Caki2 (cell line): ENCODE measurements around the gene FAM209A. TPM values are rescaled to one million over a fixed set of nuclear protein-coding genes. Genes with fewer than 3 reads are reported as not detected.
"Not testable (repeated sequence)": the region's sequence is repeated elsewhere in the genome, so short reads cannot be mapped to it uniquely, and the experiment has no call there.

Experiments
- DNase-seq: peaks from one replicate; pipeline ENCODE4 v3.0.0-alpha.2; 2015; ENCODE audit warnings: low read depth
- in situ Hi-C: cut with HindIII; loops from 2 replicates; pipeline ENCODE4 v1.10.0; 2016; ENCODE audit warnings: low sequenced_read_pairs, low pct_unique_long_range_greater_than_20kb, mixed read lengths
- total RNA-seq: library from RNA; depleted of rRNA; stranded (reverse); fragments of >200 nt; shearing (Covaris generic); gene quantifications from 2 replicates; pipeline ENCODE4 v1.2.3, GENCODE V29; 2014; ENCODE audit warnings: low replicate concordance; rRNA removed

FAM209A gene
- total RNA-seq, result not detected in 2 replicates

- in situ Hi-C loops, DNase-seq: not testable (repeated sequence)
These were observed at the start of gene FAM209A for GRCh38 chr20:56524444-56524843. Gene FAM209A (plus strand): TSS chr20:56524744. CDS start chr20:56524809, 65 bp downstream.

- DNase-seq, result no peak
These were observed 40.6 kb upstream of the FAM209A start for GRCh38 chr20:56483970-56484369.

GRCh38 chr20:56487216-56487615 lies 37.3 kb upstream of the FAM209A start:
- in situ Hi-C loops, result no loop called here
- no peak for DNase-seq

More at GRCh38 chr20:56483970-56484369, 40.6 kb upstream of the FAM209A start:
- in situ Hi-C loops, result no loop called here

- in situ Hi-C loops, result no loop called here
- DNase-seq, result no peak
These were observed 36.0 kb upstream of the FAM209A start for GRCh38 chr20:56488566-56488965.

GRCh38 chr20:56501116-56501515 lies 23.4 kb upstream of the FAM209A start:
- DNase-seq, result no peak
- in situ Hi-C loops, result no loop called here

- no peak for DNase-seq
- in situ Hi-C loops, result no loop called here
These were observed 20.6 kb upstream of the FAM209A start for GRCh38 chr20:56503916-56504315.

GRCh38 chr20:56504373-56505005 lies 20.1 kb upstream of the FAM209A start:
- in situ Hi-C loops, result no loop called here
- DNase-seq, result no peak

GRCh38 chr20:56506103-56506502 lies 18.4 kb upstream of the FAM209A start:
- in situ Hi-C loops, result no loop called here
- DNase-seq, result no peak

GRCh38 chr20:56511926-56512325 lies 12.6 kb upstream of the FAM209A start:
- in situ Hi-C loops, result no loop called here
- DNase-seq, result no peak

- no peak for DNase-seq
- in situ Hi-C loops, result no loop called here
These were observed 11.1 kb upstream of the FAM209A start for GRCh38 chr20:56513161-56514150.

- no peak for DNase-seq
- in situ Hi-C loops, result no loop called here
These were observed 7.9 kb upstream of the FAM209A start for GRCh38 chr20:56516631-56517030.

GRCh38 chr20:56517211-56517610 lies 7.3 kb upstream of the FAM209A start:
- in situ Hi-C loops, result no loop called here
- DNase-seq, result no peak

- DNase-seq, result no peak
- in situ Hi-C loops, result no loop called here
These were observed 6.9 kb upstream of the FAM209A start for GRCh38 chr20:56517641-56518040.

GRCh38 chr20:56518126-56518525 lies 6.4 kb upstream of the FAM209A start:
- in situ Hi-C loops, result no loop called here
- DNase-seq, result no peak

GRCh38 chr20:56518721-56519398 lies 5.7 kb upstream of the FAM209A start:
- in situ Hi-C loops, result no loop called here
- no peak for DNase-seq

- no peak for DNase-seq
- in situ Hi-C loops, result no loop called here
These were observed 5.0 kb upstream of the FAM209A start for GRCh38 chr20:56519551-56519950.

- no peak for DNase-seq
- in situ Hi-C loops, result no loop called here
These were observed 4.4 kb upstream of the FAM209A start for GRCh38 chr20:56520180-56520579.

GRCh38 chr20:56520746-56521354 lies 3.7 kb upstream of the FAM209A start:
- in situ Hi-C loops, DNase-seq: not testable (repeated sequence)
